Stomach (tissue), 9 donors: ENCODE measurements around the gene PNMA6E. TPM values are rescaled to one million over a fixed set of nuclear protein-coding genes. Genes with fewer than 3 reads are reported as not detected.

ENCODE experiments used
- DNase-seq, 2 donors: peaks; one replicate each; pipeline versions ENCODE4 v3.0.0 to v3.0.0-alpha.2; 2013 to 2019
- H3K27ac ChIP-seq, 5 donors: fragments of 200-600 bp in 4 of 5; sonication (generic) in 4 of 5; one replicate each; pipeline ENCODE4 v1.5.1; 2013 to 2019; ENCODE audit warnings: mild to moderate bottlenecking in 1 of 5, moderate library complexity in 1 of 5
- H3K27me3 ChIP-seq, 3 donors: fragments of 200-600 bp; sonication (generic); one replicate each; pipeline ENCODE4 v1.5.1; 2017 to 2019; ENCODE audit warnings: mixed run types in 1 of 3
- H3K36me3 ChIP-seq, 4 donors: fragments of 200-600 bp; sonication (generic); 1 replicate in 3 of 4; 2 replicates in 1 of 4; pipeline ENCODE4 v1.5.1; 2016 to 2019
- H3K4me1 ChIP-seq, 4 donors: fragments of 200-600 bp; sonication (generic); one replicate each; pipeline ENCODE4 v1.5.1; 2016 to 2019
- H3K4me3 ChIP-seq, 4 donors: fragments of 200-600 bp; sonication (generic) in 3 of 4; one replicate each; pipeline ENCODE4 v1.5.1; 2016 to 2019; ENCODE audit warnings: mild to moderate bottlenecking in 1 of 4
- H3K9me3 ChIP-seq, 4 donors: fragments of 200-600 bp; sonication (generic); one replicate each; pipeline ENCODE4 v1.5.1; 2016 to 2019
- CTCF ChIP-seq, 7 experiments: fragments of 450-650 bp in 4 of 7; fragments of 200-600 bp in 3 of 7; sonication (generic) in 3 of 7; IDR thresholded peaks; one replicate each; pipeline ENCODE4 v1.5.1; 2016 to 2019; ENCODE audit warnings: antibody characterized with exemption in 7 of 7, control low read depth in 2 of 7, mild to moderate bottlenecking in 1 of 7
- EP300 ChIP-seq: sonication (generic); formaldehyde crosslinking; IDR thresholded peaks from one replicate; pipeline ENCODE4 v1.6.1; 2017; ENCODE audit warnings: antibody characterized with exemption
- POLR2A ChIP-seq, 4 donors: fragments of 450-650 bp; IDR thresholded peaks; one replicate each; pipeline ENCODE4 v1.6.1; 2016; ENCODE audit warnings: antibody characterized with exemption in 4 of 4, control low read depth in 2 of 4, mild to moderate bottlenecking in 1 of 4, moderate library complexity in 1 of 4
- POLR2AphosphoS5 ChIP-seq, 3 donors: sonication (generic); formaldehyde crosslinking; IDR thresholded peaks; one replicate each; pipeline ENCODE4 v1.6.1; 2016; ENCODE audit warnings: antibody characterized with exemption in 3 of 3
- WGBS, 5 donors: extraction: QIAGEN DNeasy Blood & Tissue Kit in 3 of 5; methylation state at CpG; one replicate each; pipeline versions ENCODE4 v1.1.5 to v1.1.7; 2013 to 2018; 5-methylcytosine and 5-hydroxymethylcytosine counted together
- intact Hi-C: fragments of 100-400 bp; cut with DNase I; formaldehyde crosslinking; loops from one replicate; pipeline ENCODE4 v1.15.1; 2023; ENCODE audit warnings: low total_unique reads
- polyA plus RNA-seq, 3 donors: library from polyadenylated mRNA; stranded (reverse); fragments of 200-250 nt; gene quantifications; one replicate each; pipeline ENCODE4 v1.2.3, GENCODE V29; 2013
- total RNA-seq, 5 donors: library from RNA; depleted of rRNA; stranded (reverse); fragments of >200 nt; gene quantifications; one replicate each; pipeline versions ENCODE4 v1.1.0 to v1.2.3, GENCODE V29; 2014 to 2016
- donor health status: healthy with polysubstance abuse.
- donor health status: Bipolar disorder and iron deficiency.
- donor health status: healthy.

Gene PNMA6E
- total and polyA plus RNA-seq, 8 donors: not detected

- intact Hi-C loops: no loop called here
- Histone ChIP-seq H3K27me3 (peaks cover 0 to 3% (median 0%) of the 10 kb centered on the region in 3 donors), H3K4me3 (no peak overlapping the region), H3K36me3 (peaks cover 0 to 11% (median 4%) of the 10 kb centered on the region in 4 donors), H3K4me1 (no peaks in the 10 kb centered on the region), H3K9me3 (no peaks in the 10 kb centered on the region), H3K27ac (no peak overlapping the region)
- no peak for DNase-seq
- TF ChIP-seq POLR2AphosphoS5 (IDR thresholded peaks at IDR 0.05): no peak
- no peak for TF ChIP-seq POLR2A (IDR thresholded peaks at IDR 0.05)
- no peak for TF ChIP-seq EP300
- no peak for TF ChIP-seq CTCF (IDR thresholded peaks at IDR 0.05)
- WGBS, 5 donors: 90 to 93% (median 92%) methylated on average over 5 to 18 of the region's 18 CpGs
Measured at GRCh38 chrX:153421856-153422255, 20.7 kb upstream of the PNMA6E start.

DNA sequence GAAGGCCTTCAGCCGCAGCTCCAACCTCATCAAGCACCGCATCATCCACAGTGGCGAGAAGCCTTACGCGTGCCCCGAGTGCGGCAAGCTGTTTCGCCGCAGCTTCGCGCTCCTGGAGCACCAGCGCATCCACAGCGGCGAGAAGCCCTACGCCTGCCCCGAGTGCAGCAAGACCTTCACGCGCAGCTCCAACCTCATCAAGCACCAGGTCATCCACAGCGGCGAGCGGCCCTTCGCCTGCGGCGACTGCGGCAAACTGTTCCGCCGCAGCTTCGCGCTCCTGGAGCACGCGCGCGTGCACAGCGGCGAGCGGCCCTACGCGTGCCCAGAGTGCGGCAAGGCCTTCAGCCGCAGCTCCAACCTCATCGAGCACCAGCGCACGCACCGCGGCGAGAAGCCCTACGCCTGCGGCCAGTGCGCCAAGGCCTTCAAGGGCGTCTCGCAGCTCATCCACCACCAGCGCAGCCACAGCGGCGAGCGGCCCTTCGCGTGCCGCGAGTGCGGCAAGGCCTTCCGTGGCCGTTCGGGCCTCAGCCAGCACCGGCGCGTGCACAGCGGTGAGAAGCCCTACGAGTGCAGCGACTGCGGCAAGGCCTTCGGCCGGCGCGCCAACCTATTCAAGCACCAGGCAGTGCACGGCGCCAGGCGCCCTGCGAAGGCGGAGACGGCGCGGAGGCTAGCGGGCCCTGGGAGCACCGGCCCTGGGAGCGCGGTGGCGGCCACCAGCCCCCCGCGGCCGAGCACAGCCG lies 19.9 kb upstream of the PNMA6E start:
- Histone ChIP-seq H3K36me3 (peaks cover 0 to 11% (median 4%) of the 10 kb centered on the region in 4 donors), H3K27me3 (no peaks in the 10 kb centered on the region), H3K4me1 (no peaks in the 10 kb centered on the region), H3K9me3 (no peaks in the 10 kb centered on the region), H3K27ac (no peak overlapping the region), H3K4me3 (no peak overlapping the region)
- WGBS, 5 donors: 89 to 95% (median 93%) methylated on average over 35 to 88 of the region's 91 CpGs
- intact Hi-C loops: no loop called here
- TF ChIP-seq CTCF (IDR thresholded peaks at IDR 0.05) (no peak), POLR2AphosphoS5 (IDR thresholded peaks at IDR 0.05) (no peak), POLR2A (IDR thresholded peaks at IDR 0.05) (no peak), EP300 (no peak)
- DNase-seq: no peak

- intact Hi-C loops: no loop called here
- H3K27me3 ChIP-seq: peaks cover 0 to 3% (median 0%) of the 10 kb centered on the region in 3 donors
- H3K9me3 ChIP-seq: no peaks in the 10 kb centered on the region
- 76 to 95% (median 88%) methylated on average over 8 of the region's 8 CpGs for WGBS, 5 donors
- TF ChIP-seq POLR2A (IDR thresholded peaks at IDR 0.05): no peak
- no peak for TF ChIP-seq POLR2AphosphoS5 (IDR thresholded peaks at IDR 0.05)
- no peak for TF ChIP-seq CTCF (IDR thresholded peaks at IDR 0.05)
- TF ChIP-seq EP300: no peak
- H3K4me1 ChIP-seq: peaks cover 0 to 8% (median 0%) of the 10 kb centered on the region in 4 donors
- peaks cover 0 to 11% (median 4%) of the 10 kb centered on the region in 4 donors for H3K36me3 ChIP-seq
- H3K27ac ChIP-seq: no peak overlapping the region
- DNase-seq: no peak
- H3K4me3 ChIP-seq: no peak overlapping the region
Measured at GRCh38 chrX:153417637-153418036, 16.5 kb upstream of the PNMA6E start.

- Histone ChIP-seq H3K27me3 (peaks cover 0 to 6% (median 0%) of the 10 kb centered on the region in 3 donors), H3K27ac (no peak overlapping the region), H3K4me1 (peaks cover 0 to 16% (median 4%) of the 10 kb centered on the region in 4 donors), H3K9me3 (no peaks in the 10 kb centered on the region), H3K4me3 (no peak overlapping the region), H3K36me3 (peaks cover 0 to 11% (median 4%) of the 10 kb centered on the region in 4 donors)
- WGBS, 5 donors: 43 to 64% (median 58%) methylated on average over 10 to 12 of the region's 12 CpGs
- TF ChIP-seq EP300: no peak
- TF ChIP-seq POLR2A (IDR thresholded peaks at IDR 0.05): no peak
- TF ChIP-seq CTCF (IDR thresholded peaks at IDR 0.05): no peak
- TF ChIP-seq POLR2AphosphoS5 (IDR thresholded peaks at IDR 0.05): no peak
- no peak for DNase-seq
- intact Hi-C loops: no loop called here
Measured at GRCh38 chrX:153416781-153417450, 15.8 kb upstream of the PNMA6E start.
